ENCODE data around the gene PIK3R2.

The PIK3R2 gene

DNA sequence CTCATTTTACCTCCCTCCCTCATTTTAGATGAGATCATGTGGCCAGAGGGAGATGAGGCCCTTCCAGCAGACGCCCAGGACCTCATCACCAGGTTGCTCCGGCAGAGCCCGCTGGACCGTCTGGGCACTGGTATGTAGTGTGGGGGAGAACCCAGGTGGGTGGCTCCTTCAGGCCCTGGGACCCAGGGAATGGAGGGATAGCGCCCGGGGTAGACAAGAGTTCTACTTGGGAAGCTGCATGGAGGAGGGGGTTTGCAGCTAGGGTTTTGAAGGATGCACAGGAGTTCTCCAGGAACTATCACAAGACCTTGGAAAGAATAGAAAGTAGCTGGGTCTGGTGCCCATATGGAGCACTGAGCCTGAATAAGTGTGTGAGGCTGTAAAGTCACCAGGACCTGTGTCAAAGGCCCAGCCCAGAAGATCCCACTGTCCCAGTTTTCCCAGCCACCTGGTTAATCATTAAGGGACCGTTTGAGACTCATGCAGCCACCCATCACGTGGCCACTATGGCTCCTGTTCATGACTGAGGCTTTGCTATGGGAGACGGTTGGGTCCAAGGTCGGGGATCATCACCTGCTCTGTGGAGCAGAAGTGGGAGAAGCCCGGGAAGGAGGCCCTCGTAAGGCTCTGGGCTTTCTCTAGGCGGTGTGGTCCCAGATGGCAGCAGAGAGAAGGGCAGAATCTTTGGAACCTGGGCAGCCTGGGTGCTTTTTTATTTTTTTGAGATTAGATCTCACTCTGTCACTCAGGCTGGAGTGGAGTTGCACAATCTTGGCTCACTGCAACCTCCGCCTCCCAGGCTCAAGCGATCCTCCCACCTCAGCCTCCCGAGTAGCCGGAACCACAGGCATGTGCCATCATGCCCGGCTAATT lies 17.0 kb upstream of the PIK3R2 start:
- peak; percentile 98 for TF ChIP-seq ZFP3 (CRISPR knock-in tag; IDR thresholded peaks at IDR 0.05)
- TF ChIP-seq OSR1 (CRISPR knock-in tag; IDR thresholded peaks at IDR 0.05), result no peak
- no peak for TF ChIP-seq ZNF70 (CRISPR knock-in tag; IDR thresholded peaks at IDR 0.05)
- no peak for ATAC-seq

DNA sequence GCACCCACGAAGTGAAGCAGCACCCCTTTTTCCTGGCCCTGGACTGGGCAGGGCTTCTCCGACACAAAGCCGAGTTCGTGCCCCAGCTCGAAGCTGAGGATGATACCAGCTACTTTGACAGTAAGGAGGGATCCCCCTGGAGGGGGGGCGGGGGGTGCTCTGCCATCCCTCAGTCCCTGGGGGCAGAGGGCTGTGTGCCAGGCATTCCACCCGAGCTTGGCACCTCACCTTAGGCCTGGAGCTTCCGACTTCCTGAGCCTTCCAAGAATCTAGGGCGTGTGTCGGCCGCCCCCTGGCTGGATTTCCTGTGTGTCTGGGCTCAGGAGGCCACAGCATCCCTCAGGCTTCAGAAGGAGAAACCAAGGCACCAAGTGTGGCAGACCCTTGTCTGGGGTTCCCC lies 15.7 kb upstream of the PIK3R2 start:
- no peak for ATAC-seq
- TF ChIP-seq, protein P1, sequence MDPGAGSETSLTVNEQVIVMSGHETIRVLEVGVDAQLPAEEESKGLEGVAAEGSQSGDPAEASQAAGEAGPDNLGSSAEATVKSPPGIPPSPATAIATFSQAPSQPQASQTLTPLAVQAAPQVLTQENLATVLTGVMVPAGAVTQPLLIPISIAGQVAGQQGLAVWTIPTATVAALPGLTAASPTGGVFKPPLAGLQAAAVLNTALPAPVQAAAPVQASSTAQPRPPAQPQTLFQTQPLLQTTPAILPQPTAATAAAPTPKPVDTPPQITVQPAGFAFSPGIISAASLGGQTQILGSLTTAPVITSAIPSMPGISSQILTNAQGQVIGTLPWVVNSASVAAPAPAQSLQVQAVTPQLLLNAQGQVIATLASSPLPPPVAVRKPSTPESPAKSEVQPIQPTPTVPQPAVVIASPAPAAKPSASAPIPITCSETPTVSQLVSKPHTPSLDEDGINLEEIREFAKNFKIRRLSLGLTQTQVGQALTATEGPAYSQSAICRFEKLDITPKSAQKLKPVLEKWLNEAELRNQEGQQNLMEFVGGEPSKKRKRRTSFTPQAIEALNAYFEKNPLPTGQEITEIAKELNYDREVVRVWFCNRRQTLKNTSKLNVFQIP (CRISPR knock-in tag; IDR thresholded peaks at IDR 0.05; ENCODE audit: borderline replicate concordance, low read depth), result no peak
- no peak for TF ChIP-seq RARB (CRISPR knock-in tag; IDR thresholded peaks at IDR 0.05)
- TF ChIP-seq, protein P2, sequence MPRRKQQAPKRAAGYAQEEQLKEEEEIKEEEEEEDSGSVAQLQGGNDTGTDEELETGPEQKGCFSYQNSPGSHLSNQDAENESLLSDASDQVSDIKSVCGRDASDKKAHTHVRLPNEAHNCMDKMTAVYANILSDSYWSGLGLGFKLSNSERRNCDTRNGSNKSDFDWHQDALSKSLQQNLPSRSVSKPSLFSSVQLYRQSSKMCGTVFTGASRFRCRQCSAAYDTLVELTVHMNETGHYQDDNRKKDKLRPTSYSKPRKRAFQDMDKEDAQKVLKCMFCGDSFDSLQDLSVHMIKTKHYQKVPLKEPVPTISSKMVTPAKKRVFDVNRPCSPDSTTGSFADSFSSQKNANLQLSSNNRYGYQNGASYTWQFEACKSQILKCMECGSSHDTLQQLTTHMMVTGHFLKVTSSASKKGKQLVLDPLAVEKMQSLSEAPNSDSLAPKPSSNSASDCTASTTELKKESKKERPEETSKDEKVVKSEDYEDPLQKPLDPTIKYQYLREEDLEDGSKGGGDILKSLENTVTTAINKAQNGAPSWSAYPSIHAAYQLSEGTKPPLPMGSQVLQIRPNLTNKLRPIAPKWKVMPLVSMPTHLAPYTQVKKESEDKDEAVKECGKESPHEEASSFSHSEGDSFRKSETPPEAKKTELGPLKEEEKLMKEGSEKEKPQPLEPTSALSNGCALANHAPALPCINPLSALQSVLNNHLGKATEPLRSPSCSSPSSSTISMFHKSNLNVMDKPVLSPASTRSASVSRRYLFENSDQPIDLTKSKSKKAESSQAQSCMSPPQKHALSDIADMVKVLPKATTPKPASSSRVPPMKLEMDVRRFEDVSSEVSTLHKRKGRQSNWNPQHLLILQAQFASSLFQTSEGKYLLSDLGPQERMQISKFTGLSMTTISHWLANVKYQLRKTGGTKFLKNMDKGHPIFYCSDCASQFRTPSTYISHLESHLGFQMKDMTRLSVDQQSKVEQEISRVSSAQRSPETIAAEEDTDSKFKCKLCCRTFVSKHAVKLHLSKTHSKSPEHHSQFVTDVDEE (CRISPR knock-in tag; IDR thresholded peaks at IDR 0.05), result no peak
- no peak for TF ChIP-seq CSDC2 (CRISPR knock-in tag; IDR thresholded peaks at IDR 0.05)
- TF ChIP-seq TOX (CRISPR knock-in tag; IDR thresholded peaks at IDR 0.05; ENCODE audit: borderline replicate concordance), result no peak
- TF ChIP-seq, protein P3, sequence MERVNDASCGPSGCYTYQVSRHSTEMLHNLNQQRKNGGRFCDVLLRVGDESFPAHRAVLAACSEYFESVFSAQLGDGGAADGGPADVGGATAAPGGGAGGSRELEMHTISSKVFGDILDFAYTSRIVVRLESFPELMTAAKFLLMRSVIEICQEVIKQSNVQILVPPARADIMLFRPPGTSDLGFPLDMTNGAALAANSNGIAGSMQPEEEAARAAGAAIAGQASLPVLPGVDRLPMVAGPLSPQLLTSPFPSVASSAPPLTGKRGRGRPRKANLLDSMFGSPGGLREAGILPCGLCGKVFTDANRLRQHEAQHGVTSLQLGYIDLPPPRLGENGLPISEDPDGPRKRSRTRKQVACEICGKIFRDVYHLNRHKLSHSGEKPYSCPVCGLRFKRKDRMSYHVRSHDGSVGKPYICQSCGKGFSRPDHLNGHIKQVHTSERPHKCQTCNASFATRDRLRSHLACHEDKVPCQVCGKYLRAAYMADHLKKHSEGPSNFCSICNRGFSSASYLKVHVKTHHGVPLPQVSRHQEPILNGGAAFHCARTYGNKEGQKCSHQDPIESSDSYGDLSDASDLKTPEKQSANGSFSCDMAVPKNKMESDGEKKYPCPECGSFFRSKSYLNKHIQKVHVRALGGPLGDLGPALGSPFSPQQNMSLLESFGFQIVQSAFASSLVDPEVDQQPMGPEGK (CRISPR knock-in tag; IDR thresholded peaks at IDR 0.05; ENCODE audit: borderline replicate concordance), result no peak
- no peak for TF ChIP-seq SNAI2 (CRISPR knock-in tag; IDR thresholded peaks at IDR 0.05)
- TF ChIP-seq ZNF8 (CRISPR knock-in tag; IDR thresholded peaks at IDR 0.05), result no peak
- TF ChIP-seq ZFP30 (CRISPR knock-in tag; IDR thresholded peaks at IDR 0.05), result no peak
- TF ChIP-seq ZNF70 (CRISPR knock-in tag; IDR thresholded peaks at IDR 0.05), result no peak
- no peak for TF ChIP-seq ZFP3 (CRISPR knock-in tag; IDR thresholded peaks at IDR 0.05)
- TF ChIP-seq PPARA (CRISPR knock-in tag; IDR thresholded peaks at IDR 0.05; ENCODE audit: borderline replicate concordance), result no peak
- TF ChIP-seq TCF4 (CRISPR knock-in tag; IDR thresholded peaks at IDR 0.05; ENCODE audit: borderline replicate concordance), result no peak
- TF ChIP-seq ZC3H10 (CRISPR knock-in tag; IDR thresholded peaks at IDR 0.05), result no peak
- no peak for TF ChIP-seq OSR1 (CRISPR knock-in tag; IDR thresholded peaks at IDR 0.05)
- no peak for TF ChIP-seq BACH2 (CRISPR knock-in tag; IDR thresholded peaks at IDR 0.05; ENCODE audit: borderline replicate concordance)
- no peak for TF ChIP-seq GLIS3 (CRISPR knock-in tag; IDR thresholded peaks at IDR 0.05)
- no peak for TF ChIP-seq ESRRG (CRISPR knock-in tag; IDR thresholded peaks at IDR 0.05)

DNA sequence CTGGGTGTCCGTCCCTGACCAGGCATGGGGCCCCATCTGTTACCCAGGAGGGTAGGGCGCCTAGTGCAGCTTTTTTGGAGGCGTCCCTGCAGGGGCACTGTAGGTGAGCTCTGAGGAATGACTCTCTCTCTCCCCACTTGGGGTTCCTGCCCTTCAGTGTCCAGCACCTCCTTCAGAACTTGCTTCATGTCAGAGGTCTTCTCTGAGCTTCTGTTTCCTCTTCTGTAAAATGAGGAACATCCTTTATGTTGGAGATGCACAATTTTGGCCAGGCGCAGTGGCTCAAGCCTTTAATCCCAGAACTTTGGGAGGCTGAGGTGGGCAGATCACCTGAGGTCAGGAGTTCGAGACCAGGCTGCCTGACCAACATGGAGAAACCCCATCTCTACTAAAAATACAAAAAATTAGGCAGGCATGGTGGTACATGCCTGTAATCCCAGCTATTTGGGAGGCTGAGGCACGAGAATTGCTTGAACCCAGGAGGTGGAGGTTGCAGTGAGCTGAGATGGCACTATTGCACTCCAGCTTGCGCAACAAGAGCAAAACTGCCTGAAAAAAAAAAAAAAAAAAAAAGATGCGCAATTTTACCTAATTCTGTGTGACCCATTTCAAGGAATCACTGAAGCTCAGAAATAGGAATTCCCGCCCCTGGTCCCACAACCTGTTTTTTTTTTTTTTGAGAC lies 15.2 kb upstream of the PIK3R2 start:
- TF ChIP-seq SNAI2 (CRISPR knock-in tag; IDR thresholded peaks at IDR 0.05) (no peak), ZFP3 (CRISPR knock-in tag; IDR thresholded peaks at IDR 0.05) (no peak), ESRRG (CRISPR knock-in tag; IDR thresholded peaks at IDR 0.05) (no peak), ZNF70 (CRISPR knock-in tag; IDR thresholded peaks at IDR 0.05) (no peak), ZNF565 (CRISPR knock-in tag; conservative IDR thresholded peaks at IDR 0.05; ENCODE audit: low read depth) (no peak), GLIS3 (CRISPR knock-in tag; IDR thresholded peaks at IDR 0.05) (no peak), ZNF8 (CRISPR knock-in tag; IDR thresholded peaks at IDR 0.05) (no peak), ZFP30 (CRISPR knock-in tag; IDR thresholded peaks at IDR 0.05) (no peak), OSR1 (CRISPR knock-in tag; IDR thresholded peaks at IDR 0.05) (no peak), ARNTL (CRISPR knock-in tag; IDR thresholded peaks at IDR 0.05; ENCODE audit: borderline replicate concordance, low read depth) (no peak)
- TF ChIP-seq, protein P4, sequence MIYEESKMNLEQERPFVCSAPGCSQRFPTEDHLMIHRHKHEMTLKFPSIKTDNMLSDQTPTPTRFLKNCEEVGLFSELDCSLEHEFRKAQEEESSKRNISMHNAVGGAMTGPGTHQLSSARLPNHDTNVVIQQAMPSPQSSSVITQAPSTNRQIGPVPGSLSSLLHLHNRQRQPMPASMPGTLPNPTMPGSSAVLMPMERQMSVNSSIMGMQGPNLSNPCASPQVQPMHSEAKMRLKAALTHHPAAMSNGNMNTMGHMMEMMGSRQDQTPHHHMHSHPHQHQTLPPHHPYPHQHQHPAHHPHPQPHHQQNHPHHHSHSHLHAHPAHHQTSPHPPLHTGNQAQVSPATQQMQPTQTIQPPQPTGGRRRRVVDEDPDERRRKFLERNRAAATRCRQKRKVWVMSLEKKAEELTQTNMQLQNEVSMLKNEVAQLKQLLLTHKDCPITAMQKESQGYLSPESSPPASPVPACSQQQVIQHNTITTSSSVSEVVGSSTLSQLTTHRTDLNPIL (CRISPR knock-in tag; IDR thresholded peaks at IDR 0.05; ENCODE audit: low read depth), result no peak
- TF ChIP-seq, protein P5, sequence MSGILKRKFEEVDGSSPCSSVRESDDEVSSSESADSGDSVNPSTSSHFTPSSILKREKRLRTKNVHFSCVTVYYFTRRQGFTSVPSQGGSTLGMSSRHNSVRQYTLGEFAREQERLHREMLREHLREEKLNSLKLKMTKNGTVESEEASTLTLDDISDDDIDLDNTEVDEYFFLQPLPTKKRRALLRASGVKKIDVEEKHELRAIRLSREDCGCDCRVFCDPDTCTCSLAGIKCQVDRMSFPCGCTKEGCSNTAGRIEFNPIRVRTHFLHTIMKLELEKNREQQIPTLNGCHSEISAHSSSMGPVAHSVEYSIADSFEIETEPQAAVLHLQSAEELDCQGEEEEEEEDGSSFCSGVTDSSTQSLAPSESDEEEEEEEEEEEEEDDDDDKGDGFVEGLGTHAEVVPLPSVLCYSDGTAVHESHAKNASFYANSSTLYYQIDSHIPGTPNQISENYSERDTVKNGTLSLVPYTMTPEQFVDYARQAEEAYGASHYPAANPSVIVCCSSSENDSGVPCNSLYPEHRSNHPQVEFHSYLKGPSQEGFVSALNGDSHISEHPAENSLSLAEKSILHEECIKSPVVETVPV (CRISPR knock-in tag; IDR thresholded peaks at IDR 0.05), result no peak
- ATAC-seq, result no peak
